Peyer's patch (tissue), 4 donors: Measurements from ENCODE around the gene LILRB3. TPM values are rescaled to one million over a fixed set of nuclear protein-coding genes. Genes with fewer than 3 reads are reported as not detected.
"Not testable (repeated sequence)": the region's sequence is repeated elsewhere in the genome, so short reads cannot be mapped to it uniquely, and the experiment has no call there.

Experiments
- DNase-seq, 3 donors: peaks; one replicate each; pipeline ENCODE4 v3.0.0-alpha.2; 2017 to 2019
- H3K27ac ChIP-seq, 4 donors: fragments of 200-600 bp; sonication (generic); one replicate each; pipeline ENCODE4 v1.5.1; 2016 to 2019
- H3K27me3 ChIP-seq, 2 donors: fragments of 200-600 bp; sonication (generic); one replicate each; pipeline ENCODE4 v1.5.1; 2019
- H3K36me3 ChIP-seq, 3 donors: fragments of 200-600 bp; sonication (generic); one replicate each; pipeline ENCODE4 v1.5.1; 2016 to 2019
- H3K4me1 ChIP-seq, 4 donors: fragments of 200-600 bp; sonication (generic); one replicate each; pipeline ENCODE4 v1.5.1; 2016 to 2019
- H3K4me3 ChIP-seq, 4 donors: fragments of 200-600 bp; sonication (generic); 1 replicate in 3 of 4; 2 replicates in 1 of 4; pipeline ENCODE4 v1.5.1; 2016 to 2019; ENCODE audit warnings: mild to moderate bottlenecking in 1 of 4
- H3K9me3 ChIP-seq, 4 donors: fragments of 200-600 bp; sonication (generic); one replicate each; pipeline ENCODE4 v1.5.1; 2016 to 2019; ENCODE audit warnings: mild to moderate bottlenecking in 1 of 4
- CTCF ChIP-seq, 6 experiments: fragments of 450-650 bp in 4 of 6; fragments of 200-600 bp in 2 of 6; sonication (generic) in 1 of 6; IDR thresholded peaks; one replicate each; pipeline ENCODE4 v1.5.1; 2017 to 2019; ENCODE audit warnings: antibody characterized with exemption in 6 of 6, mild to moderate bottlenecking in 3 of 6, moderate library complexity in 1 of 6
- POLR2A ChIP-seq, 2 donors: fragments of 450-650 bp; IDR thresholded peaks; one replicate each; pipeline ENCODE4 v1.5.1; 2017; ENCODE audit warnings: antibody characterized with exemption in 2 of 2, mild to moderate bottlenecking in 2 of 2, moderate library complexity in 2 of 2
- total RNA-seq, 4 donors: library from RNA; depleted of rRNA; stranded (reverse); fragments of >200 nt; gene quantifications; one replicate each; pipeline ENCODE4 v1.1.0, GENCODE V29; 2016

The LILRB3 gene
- total RNA-seq, 4 donors from 2014 or later: 3.1 to 16.5 (median 5.6) TPM; not detected in 1

GRCh38 chr19:54173951-54174834 lies 48.6 kb downstream of the LILRB3 start:
- no peak for TF ChIP-seq POLR2A (IDR thresholded peaks at IDR 0.05)
- TF ChIP-seq CTCF (IDR thresholded peaks at IDR 0.05): no peak
- peak in 1 of 3 donors; percentile 43 for DNase-seq
- no peaks in the 10 kb centered on the region for H3K27me3 ChIP-seq
- H3K36me3 ChIP-seq: peaks cover 0 to 28% (median 0%) of the 10 kb centered on the region in 3 donors
- peaks cover 0 to 6% (median 4%) of the 10 kb centered on the region in 4 donors for H3K4me1 ChIP-seq
- H3K4me3 ChIP-seq: no peak overlapping the region
- H3K9me3 ChIP-seq: no peaks in the 10 kb centered on the region
- H3K27ac ChIP-seq: peak overlapping the region in 1 of 4 donors; percentile 9

GRCh38 chr19:54173359-54173699 lies 49.5 kb downstream of the LILRB3 start:
- Histone ChIP-seq H3K4me1 (peaks cover 0 to 6% (median 5%) of the 10 kb centered on the region in 4 donors), H3K9me3 (no peaks in the 10 kb centered on the region), H3K27me3 (no peaks in the 10 kb centered on the region), H3K36me3 (peaks cover 0 to 23% (median 0%) of the 10 kb centered on the region in 3 donors), H3K27ac (peak overlapping the region in 2 of 4 donors; percentile 81 to 85), H3K4me3 (peak overlapping the region in 2 of 4 donors; percentile 59 to 65)
- no peak for DNase-seq
- no peak for TF ChIP-seq CTCF (IDR thresholded peaks at IDR 0.05)

DNA sequence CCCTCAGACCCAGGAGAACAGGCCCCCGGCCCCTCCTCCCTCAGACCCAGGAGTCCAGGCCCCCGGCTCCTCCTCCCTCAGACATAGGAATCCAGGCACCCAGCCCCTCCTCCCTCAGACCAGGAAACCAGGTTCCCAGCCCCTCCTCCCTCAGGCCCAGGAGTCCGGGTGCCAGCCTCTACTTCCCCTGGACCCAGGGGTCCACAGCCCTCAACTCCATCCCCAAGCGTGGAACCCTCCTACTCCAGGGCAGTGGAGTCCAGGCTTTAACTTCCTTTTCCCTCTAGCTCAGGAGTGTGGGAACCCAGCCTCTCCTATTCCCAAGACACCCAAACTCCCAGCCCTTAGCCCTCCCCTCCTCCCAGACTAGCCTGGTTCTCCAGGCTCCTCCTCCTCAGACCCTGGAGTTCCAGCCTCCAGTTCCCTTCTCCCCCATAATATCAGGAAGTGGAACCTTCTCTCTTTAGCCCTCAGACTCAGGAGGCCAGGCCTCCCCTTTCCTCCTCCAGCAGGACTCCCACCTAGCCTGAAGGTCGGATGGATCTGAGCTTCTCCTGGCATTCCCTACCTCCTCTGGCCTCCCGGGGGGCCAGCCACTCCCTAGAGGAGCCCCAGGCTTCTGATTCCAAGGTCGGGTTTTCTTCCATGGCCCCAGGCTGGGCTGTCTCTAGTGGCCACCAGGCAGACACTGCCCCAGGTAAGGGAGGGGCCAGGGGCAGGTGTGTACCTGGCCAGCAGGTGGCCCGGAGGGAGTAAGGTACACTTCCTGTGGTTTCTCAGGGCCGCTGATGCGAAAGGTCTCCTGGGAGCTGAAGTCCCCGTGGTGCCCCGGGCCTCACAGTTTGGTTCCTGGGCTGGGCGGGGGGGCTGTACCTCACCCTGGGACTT lies 50.1 kb downstream of the LILRB3 start, which contains the start of gene TMC4:
Gene TMC4 (minus strand): TSS at position 690 of the 888 bp plus-strand sequence. CDS start 43 bp downstream, at position 647.
- Histone ChIP-seq H3K4me3 (peak within 1 kb of the TSS in 3 of 4 donors; percentile 37 to 65 (median 59)), H3K36me3 (peaks cover 0 to 17% (median 0%) of the 10 kb centered on the region in 3 donors), H3K27me3 (no peaks in the 10 kb centered on the region), H3K27ac (peak within 1 kb of the TSS in 3 of 4 donors; percentile 77 to 85 (median 81)), H3K4me1 (peaks cover 0 to 8% (median 5%) of the 10 kb centered on the region in 4 donors), H3K9me3 (no peaks in the 10 kb centered on the region)
- TF ChIP-seq POLR2A (IDR thresholded peaks at IDR 0.05) (peak; percentile 77 to 90), CTCF (IDR thresholded peaks at IDR 0.05) (peak in 4 of 6 experiments; percentile 35 to 93 (median 85))
- peak; percentile 40 to 90 (median 88) for DNase-seq

DNA sequence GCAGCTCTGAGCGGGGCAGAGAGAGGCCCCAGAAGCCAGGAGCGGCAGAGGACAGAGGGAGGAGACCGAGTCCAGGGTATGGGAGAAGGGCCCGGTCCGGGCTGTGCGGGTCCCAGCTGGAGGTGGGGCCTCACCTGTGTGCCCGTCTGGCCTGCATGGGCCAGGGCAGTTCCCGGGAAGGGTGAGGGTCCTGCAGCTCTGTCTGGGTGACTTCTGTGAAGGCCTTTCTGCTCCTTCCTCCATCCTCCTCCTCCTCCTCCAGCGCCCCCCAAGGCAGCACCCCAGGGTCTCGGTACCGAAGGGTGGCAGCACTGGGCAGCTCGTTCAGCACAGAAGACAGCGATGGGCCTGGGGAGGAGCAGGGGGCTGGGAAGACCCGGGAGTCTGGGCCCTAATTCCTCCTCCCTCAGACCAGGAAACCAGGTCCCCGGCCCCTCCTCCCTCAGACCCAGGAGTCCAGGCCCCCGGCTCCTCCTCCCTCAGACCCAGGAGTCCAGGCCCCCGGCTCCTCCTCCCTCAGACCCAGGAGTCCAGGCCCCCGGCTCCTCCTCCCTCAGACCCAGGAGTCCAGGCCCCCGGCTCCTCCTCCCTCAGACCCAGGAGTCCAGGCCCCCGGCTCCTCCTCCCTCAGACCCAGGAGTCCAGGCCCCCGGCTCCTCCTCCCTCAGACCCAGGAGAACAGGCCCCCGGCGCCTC lies 50.9 kb downstream of the LILRB3 start:
- H3K27me3 ChIP-seq, H3K9me3 ChIP-seq, H3K4me1 ChIP-seq: not testable (repeated sequence)
- Histone ChIP-seq H3K36me3 (peaks cover 0 to 11% (median 0%) of the 10 kb centered on the region in 3 donors), H3K27ac (peak overlapping the region in 2 of 4 donors; percentile 81 to 85), H3K4me3 (peak overlapping the region in 2 of 4 donors; percentile 59 to 65)
- peak in 1 of 3 donors; percentile 44 for DNase-seq

DNA sequence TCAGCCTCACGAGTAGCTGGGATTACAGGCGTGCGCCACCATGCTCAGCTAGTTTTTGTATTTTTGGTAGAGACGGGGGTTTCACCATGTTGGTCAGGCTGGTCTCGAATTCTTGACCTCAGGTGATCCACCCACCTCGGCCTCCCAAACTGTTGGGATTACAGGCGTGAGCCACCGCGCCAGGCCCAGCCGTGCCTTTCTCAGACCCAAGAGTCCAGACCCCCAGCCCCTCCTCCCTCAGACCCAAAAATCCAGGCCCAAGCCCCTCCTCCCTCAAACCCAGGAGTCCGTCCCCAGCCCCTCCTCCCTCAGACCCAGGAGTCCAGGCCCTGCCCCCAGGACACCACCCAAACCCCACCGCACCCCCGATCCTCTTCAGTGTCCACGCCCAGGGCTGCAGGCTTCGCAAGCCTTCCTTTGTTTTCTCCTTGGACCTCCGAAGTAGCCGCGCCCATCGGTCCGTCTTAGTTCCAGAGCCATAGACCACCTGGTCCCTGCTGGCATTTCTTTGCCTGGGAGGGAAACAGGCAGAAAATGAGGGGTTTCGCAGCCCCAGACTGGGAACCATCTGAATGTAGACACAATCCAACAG lies 53.6 kb downstream of the LILRB3 start:
- peak in 2 of 3 donors; percentile 45 for DNase-seq
- H3K9me3 ChIP-seq: no peaks in the 10 kb centered on the region
- H3K4me1 ChIP-seq: peaks cover 3 to 24% (median 8%) of the 10 kb centered on the region in 4 donors
- H3K27me3 ChIP-seq: no peaks in the 10 kb centered on the region
- no peak overlapping the region for H3K4me3 ChIP-seq
- no peaks in the 10 kb centered on the region for H3K36me3 ChIP-seq
- TF ChIP-seq POLR2A (IDR thresholded peaks at IDR 0.05) (no peak), CTCF (IDR thresholded peaks at IDR 0.05) (no peak)
- H3K27ac ChIP-seq: no peak overlapping the region
